Measurements from ENCODE around the gene ZSWIM5. TPM values are rescaled to one million over a fixed set of nuclear protein-coding genes. Genes with fewer than 3 reads are reported as not detected.

The ZSWIM5 gene
- total RNA-seq, 2 donors from 2014 or later: 8.8 to 12.3 TPM

- H3K9ac ChIP-seq (ENCODE audit: extremely low read depth, low read length, poor library complexity, severe bottlenecking): peak overlapping the region; percentile 26
- Mint-ChIP-seq H3K36me3 (ENCODE audit: low read depth) (no peaks in the 10 kb centered on the region), H3K4me3 (no peak overlapping the region)
These were observed 10.5 kb upstream of the ZSWIM5 start for GRCh38 chr1:45216861-45217260.

DNA sequence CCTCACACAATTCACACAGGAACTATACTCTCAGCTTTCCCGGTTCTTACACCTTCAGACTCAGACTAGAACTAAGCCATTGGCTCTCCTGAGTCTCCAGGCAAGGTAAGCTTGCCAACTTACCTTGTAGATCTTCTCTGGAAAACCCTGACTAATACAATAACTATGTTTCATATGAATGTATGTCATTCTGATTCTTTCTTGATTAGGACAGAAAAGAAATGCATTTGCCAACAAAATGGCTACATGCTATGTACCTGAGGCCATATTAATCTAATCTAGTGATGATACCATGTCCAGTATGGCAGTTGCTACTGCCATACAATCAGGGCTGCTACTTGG is 9.8 kb upstream of the ZSWIM5 start:
- WGBS, 2 experiments (ENCODE audit: insufficient coverage in 1 of 2, insufficient read length in 1 of 2): 83 to 100% methylated on average over 1 of the region's 1 CpG
- no peaks in the 10 kb centered on the region for H3K9me3 Mint-ChIP-seq

More at GRCh38 chr1:45216861-45217260, 10.5 kb upstream of the ZSWIM5 start:
- Histone ChIP-seq H3K27ac (ENCODE audit: low read depth, low read length) (no peak overlapping the region), H3K27me3 (ENCODE audit: control insufficient read depth, insufficient read depth, low read length, poor library complexity, severe bottlenecking) (no peaks in the 10 kb centered on the region), H3K4me1 (ENCODE audit: control insufficient read depth, insufficient read depth, low read length) (peaks cover 4% of the 10 kb centered on the region), H3K4me3 (ENCODE audit: low read length) (peak overlapping the region; percentile 46), H3K36me3 (ENCODE audit: control insufficient read depth, insufficient read depth, low read length) (no peaks in the 10 kb centered on the region), H3K9me3 (ENCODE audit: control insufficient read depth, low read length) (peaks cover 35% of the 10 kb centered on the region)
- H3K27me3 Mint-ChIP-seq (ENCODE audit: insufficient read depth): no peaks in the 10 kb centered on the region
- TF ChIP-seq, protein P1, sequence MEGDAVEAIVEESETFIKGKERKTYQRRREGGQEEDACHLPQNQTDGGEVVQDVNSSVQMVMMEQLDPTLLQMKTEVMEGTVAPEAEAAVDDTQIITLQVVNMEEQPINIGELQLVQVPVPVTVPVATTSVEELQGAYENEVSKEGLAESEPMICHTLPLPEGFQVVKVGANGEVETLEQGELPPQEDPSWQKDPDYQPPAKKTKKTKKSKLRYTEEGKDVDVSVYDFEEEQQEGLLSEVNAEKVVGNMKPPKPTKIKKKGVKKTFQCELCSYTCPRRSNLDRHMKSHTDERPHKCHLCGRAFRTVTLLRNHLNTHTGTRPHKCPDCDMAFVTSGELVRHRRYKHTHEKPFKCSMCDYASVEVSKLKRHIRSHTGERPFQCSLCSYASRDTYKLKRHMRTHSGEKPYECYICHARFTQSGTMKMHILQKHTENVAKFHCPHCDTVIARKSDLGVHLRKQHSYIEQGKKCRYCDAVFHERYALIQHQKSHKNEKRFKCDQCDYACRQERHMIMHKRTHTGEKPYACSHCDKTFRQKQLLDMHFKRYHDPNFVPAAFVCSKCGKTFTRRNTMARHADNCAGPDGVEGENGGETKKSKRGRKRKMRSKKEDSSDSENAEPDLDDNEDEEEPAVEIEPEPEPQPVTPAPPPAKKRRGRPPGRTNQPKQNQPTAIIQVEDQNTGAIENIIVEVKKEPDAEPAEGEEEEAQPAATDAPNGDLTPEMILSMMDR (conservative IDR thresholded peaks at IDR 0.05): no peak
- peak overlapping the region; percentile 70 for H3K27ac Mint-ChIP-seq
- peaks cover 25% of the 10 kb centered on the region for H3K4me1 Mint-ChIP-seq
- peak; percentile 43 for DNase-seq
- H3K9me3 Mint-ChIP-seq: no peaks in the 10 kb centered on the region

DNA sequence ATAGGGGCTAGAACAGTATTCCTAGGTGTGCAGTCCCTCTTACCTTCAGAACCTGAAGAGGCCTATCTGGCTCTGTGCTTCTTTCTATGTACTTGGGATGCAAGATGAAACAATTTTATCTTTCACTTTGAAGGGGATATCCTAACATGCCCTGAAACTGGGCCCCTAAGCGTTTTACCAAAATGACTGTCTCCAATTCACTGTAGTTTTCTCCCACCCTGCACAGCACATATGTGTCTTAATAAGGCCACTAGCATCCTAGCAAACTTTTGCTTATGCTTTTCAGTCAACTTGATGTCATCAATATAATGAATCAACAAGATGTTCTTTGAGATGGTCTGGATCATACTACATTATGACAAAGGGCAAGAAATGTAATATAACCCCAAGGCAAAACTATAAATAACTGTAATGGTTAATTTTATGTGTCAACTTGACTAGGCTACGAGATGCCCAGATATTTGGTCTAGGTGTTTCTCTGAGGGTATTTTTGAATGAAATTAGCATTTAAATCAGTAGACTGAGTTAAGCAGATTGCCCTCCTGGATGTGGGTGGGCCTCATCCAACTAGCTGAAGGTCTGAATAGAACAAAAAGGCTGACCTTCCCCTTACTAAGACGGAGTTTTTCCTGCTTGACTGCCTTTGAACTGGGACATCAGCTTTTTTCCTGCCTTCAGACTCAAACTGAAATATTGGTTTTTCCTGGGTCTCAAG is 9.2 kb upstream of the ZSWIM5 start:
- peaks cover 2% of the 10 kb centered on the region for H3K27me3 Mint-ChIP-seq (ENCODE audit: insufficient read depth)
- peak overlapping the region; percentile 46 for H3K4me3 ChIP-seq (ENCODE audit: low read length)
- TF ChIP-seq, protein P1 (conservative IDR thresholded peaks at IDR 0.05): no peak
- H3K27me3 ChIP-seq (ENCODE audit: control insufficient read depth, insufficient read depth, low read length, poor library complexity, severe bottlenecking): no peaks in the 10 kb centered on the region
- no peak overlapping the region for H3K4me3 Mint-ChIP-seq
- no peaks in the 10 kb centered on the region for H3K9me3 Mint-ChIP-seq
- H3K9ac ChIP-seq (ENCODE audit: extremely low read depth, low read length, poor library complexity, severe bottlenecking): no peak overlapping the region
- no peaks in the 10 kb centered on the region for H3K36me3 ChIP-seq (ENCODE audit: control insufficient read depth, insufficient read depth, low read length)
- WGBS, 2 experiments (ENCODE audit: insufficient coverage in 1 of 2, insufficient read length in 1 of 2): 89 to 96% methylated on average over 3 of the region's 3 CpGs
- H3K4me1 ChIP-seq (ENCODE audit: control insufficient read depth, insufficient read depth, low read length): peaks cover 4% of the 10 kb centered on the region
- peaks cover 25% of the 10 kb centered on the region for H3K4me1 Mint-ChIP-seq
- no peak overlapping the region for H3K27ac Mint-ChIP-seq
- no peak for DNase-seq
- H3K27ac ChIP-seq (ENCODE audit: low read depth, low read length): no peak overlapping the region
- no peaks in the 10 kb centered on the region for H3K36me3 Mint-ChIP-seq (ENCODE audit: low read depth)
- peaks cover 32% of the 10 kb centered on the region for H3K9me3 ChIP-seq (ENCODE audit: control insufficient read depth, low read length)

More for the DNA sequence above, 9.8 kb upstream of the ZSWIM5 start:
- Histone ChIP-seq H3K27ac (ENCODE audit: low read depth, low read length) (no peak overlapping the region), H3K9ac (ENCODE audit: extremely low read depth, low read length, poor library complexity, severe bottlenecking) (peak overlapping the region; percentile 26), H3K4me3 (ENCODE audit: low read length) (peak overlapping the region; percentile 46), H3K36me3 (ENCODE audit: control insufficient read depth, insufficient read depth, low read length) (no peaks in the 10 kb centered on the region), H3K4me1 (ENCODE audit: control insufficient read depth, insufficient read depth, low read length) (peaks cover 4% of the 10 kb centered on the region), H3K27me3 (ENCODE audit: control insufficient read depth, insufficient read depth, low read length, poor library complexity, severe bottlenecking) (no peaks in the 10 kb centered on the region), H3K9me3 (ENCODE audit: control insufficient read depth, low read length) (peaks cover 35% of the 10 kb centered on the region)
- H3K4me1 Mint-ChIP-seq: peaks cover 25% of the 10 kb centered on the region
- no peak overlapping the region for H3K27ac Mint-ChIP-seq
- H3K4me3 Mint-ChIP-seq: no peak overlapping the region
- no peaks in the 10 kb centered on the region for H3K36me3 Mint-ChIP-seq (ENCODE audit: low read depth)
- no peak for DNase-seq
- TF ChIP-seq, protein P1 (conservative IDR thresholded peaks at IDR 0.05): no peak
- H3K27me3 Mint-ChIP-seq (ENCODE audit: insufficient read depth): no peaks in the 10 kb centered on the region

Measured in endodermal cell (in vitro differentiated cells).